Fibroblast of lung (primary cell): ENCODE measurements around the gene ZNF764.

Experiments
- EZH2 ChIP-seq: IDR thresholded peaks from 2 replicates; pipeline ENCODE4 v1.5.1; 2012; ENCODE audit warnings: low read length, control low read depth, mild to moderate bottlenecking; ENCODE audit errors: missing control alignments
- TF ChIP-seq, protein P1 (sequence below), 2 donors: IDR thresholded peaks in 1 of 2; conservative IDR thresholded peaks in 1 of 2; 1 replicate in 1 of 2; 2 replicates in 1 of 2; pipeline ENCODE4 v1.5.1; 2011 to 2012; ENCODE audit warnings: low read length in 2 of 2, control low read depth in 1 of 2, inconsistent platforms in 1 of 2, low read depth in 1 of 2, mild to moderate bottlenecking in 1 of 2

DNA sequence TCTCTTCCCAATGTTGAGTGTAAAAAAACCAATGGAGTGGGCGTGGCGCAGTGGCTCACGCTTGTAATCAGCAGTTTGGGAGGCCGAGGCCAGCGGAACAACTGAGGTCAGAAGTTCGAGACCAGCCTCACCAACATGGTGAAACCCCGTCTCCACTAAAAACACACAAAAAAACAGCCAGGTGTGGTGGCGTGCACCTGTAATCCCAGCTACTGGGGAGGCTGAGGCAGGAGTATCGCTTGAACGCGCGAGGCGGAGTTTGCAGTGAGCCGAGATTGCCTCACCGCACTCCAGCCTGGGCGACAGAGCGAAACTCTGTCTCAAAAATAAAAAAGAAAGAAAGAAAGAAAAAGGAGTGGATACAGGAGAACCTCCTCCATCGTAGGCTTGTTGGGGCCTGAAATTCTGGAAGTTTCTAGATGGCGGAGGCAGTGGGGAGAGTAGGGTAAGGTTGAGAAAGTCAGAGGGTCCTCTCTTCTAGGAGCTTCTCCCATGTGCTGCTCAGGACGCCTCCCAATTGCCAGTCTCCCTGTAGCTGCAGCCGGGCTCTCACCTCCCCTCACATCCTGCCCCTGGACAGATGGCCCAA lies 709 bp upstream of the ZNF764 start:
- TF ChIP-seq, protein P1, sequence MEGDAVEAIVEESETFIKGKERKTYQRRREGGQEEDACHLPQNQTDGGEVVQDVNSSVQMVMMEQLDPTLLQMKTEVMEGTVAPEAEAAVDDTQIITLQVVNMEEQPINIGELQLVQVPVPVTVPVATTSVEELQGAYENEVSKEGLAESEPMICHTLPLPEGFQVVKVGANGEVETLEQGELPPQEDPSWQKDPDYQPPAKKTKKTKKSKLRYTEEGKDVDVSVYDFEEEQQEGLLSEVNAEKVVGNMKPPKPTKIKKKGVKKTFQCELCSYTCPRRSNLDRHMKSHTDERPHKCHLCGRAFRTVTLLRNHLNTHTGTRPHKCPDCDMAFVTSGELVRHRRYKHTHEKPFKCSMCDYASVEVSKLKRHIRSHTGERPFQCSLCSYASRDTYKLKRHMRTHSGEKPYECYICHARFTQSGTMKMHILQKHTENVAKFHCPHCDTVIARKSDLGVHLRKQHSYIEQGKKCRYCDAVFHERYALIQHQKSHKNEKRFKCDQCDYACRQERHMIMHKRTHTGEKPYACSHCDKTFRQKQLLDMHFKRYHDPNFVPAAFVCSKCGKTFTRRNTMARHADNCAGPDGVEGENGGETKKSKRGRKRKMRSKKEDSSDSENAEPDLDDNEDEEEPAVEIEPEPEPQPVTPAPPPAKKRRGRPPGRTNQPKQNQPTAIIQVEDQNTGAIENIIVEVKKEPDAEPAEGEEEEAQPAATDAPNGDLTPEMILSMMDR (conservative IDR thresholded peaks at IDR 0.05 in 1 of 2, IDR thresholded peaks at IDR 0.05 in 1 of 2; ENCODE audit: low read depth in 1 of 2, low read length in 2 of 2), result no peak
- TF ChIP-seq EZH2, result no peak
